Ishikawa (cell line): ENCODE results near the gene MRPL18.
A peak's percentile ranks its signal among the peaks of the same experiment; 100 is the strongest.

ENCODE experiments used
- CREB1 ChIP-seq: IDR thresholded peaks from 2 replicates; pipeline ENCODE4 v1.6.1; 2012; ENCODE audit warnings: low read depth
- TAF1 ChIP-seq: IDR thresholded peaks from 2 replicates; pipeline ENCODE4 v1.6.1; 2012; ENCODE audit warnings: low read depth, mild to moderate bottlenecking
- USF1 ChIP-seq: IDR thresholded peaks from 2 replicates; pipeline ENCODE4 v1.6.1; 2012

GRCh38 chr6:159790149-159790955, at the start of gene MRPL18:
- TF ChIP-seq USF1, result no peak
- no peak; the same call in 1 of the 2 replicates for TF ChIP-seq CREB1
- TF ChIP-seq TAF1, result peak; percentile 66
